ENCODE results near the gene SLC35D2.
"Not testable (repeated sequence)": the region's sequence is repeated elsewhere in the genome, so short reads cannot be mapped to it uniquely, and the experiment has no call there.

Gene SLC35D2

DNA sequence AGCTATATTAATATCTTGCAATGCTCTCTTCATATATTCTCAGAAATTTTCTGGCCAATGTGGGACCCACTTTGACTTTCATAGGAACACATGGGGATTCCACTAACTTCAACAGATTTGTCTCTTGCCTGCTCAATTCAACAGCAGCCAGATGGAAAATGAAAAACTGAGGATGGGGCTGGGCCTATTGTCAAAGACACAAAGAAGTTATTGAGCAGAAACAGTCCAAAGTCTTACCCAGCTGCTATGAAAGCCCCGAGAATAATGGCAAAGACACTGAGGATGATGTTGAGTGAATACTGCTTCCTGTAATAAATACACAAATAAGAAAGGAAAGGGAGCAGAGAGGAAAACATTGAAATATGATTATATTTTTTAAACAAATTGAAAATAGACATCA, 32.6 kb downstream of the SLC35D2 start:
- no peak for DNase-seq

DNA sequence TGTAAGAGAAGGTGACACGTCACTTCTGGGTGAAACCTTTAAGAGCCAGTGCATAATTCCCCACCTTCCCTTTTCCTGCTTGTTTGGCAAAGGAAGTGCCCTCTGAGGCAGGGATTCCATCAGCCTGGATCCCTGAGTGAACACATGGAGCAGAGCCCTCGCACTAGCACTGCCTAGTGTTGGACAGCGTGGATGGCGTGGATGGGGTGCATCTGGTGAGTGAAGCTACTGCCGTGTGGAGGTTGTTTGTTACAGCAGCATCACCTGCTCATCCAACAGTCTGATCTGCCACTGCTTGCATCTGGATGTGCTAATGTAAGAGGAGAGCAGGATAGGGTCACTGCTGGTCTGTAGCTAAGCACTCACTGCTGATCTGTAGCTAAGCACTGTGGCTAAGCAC, 35.2 kb downstream of the SLC35D2 start:
- no peak for DNase-seq

DNA sequence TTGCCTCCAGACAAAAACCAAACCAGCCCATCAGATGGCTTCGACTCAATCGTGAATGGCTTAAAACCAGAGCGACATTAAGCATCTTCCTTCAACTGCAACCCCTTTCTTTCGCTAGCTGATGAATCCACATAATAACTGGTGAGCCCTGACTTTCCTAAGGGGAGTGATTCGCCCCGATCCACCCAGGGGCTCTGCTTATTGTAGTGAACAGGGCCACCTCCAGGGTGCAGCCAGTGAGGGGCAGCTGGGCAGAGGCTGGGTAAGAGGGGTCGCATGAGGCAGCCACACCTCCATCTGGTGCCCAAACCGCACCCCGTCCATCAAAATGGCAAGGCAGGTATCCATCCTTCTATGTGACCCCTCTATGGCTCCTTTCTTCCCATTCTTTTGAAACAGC, 38.0 kb downstream of the SLC35D2 start:
- DNase-seq: no peak

- DNase-seq: peak; percentile 84 to 95
Observed at GRCh38 chr9:96344458-96345180, 38.9 kb downstream of the SLC35D2 start.

DNA sequence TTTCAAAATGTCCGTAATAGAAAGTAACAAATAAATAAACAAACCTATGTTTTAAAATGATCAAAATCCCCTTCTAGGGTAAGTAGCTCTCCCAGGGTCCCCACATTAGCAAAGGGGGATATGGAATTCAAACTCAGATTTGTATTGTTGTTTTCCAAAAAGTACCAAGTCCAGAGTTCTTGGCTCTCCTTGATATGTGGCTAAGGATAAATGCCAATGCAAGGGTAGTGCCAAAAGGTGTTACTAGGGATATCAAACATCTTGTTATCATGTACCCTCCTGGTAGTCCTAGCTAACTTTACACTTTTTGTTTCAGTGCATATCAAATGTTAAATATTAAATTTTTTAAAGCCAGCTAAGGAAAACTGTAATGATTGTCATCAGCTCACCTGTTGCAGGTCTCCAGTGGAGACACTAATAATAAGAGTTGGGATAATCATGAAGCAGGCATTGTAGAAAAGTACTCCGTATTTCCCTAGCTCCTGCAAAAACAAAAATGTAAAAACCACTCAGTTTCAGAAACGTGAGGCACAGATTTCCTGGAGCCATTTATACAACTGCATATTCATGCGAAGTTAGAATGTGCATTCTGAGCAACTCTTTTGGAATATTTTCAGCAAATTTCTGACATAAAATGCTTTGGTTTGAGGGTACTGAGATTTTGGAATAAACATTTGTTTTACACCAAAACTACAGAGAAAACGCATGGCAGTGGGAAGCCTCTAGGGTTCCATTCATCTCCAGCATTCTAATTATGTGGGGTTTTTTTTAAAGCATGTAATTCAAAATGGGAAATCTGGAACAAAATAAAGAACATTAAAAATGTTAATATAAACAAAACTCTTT, 39.8 kb downstream of the SLC35D2 start:
- DNase-seq: no peak

DNA sequence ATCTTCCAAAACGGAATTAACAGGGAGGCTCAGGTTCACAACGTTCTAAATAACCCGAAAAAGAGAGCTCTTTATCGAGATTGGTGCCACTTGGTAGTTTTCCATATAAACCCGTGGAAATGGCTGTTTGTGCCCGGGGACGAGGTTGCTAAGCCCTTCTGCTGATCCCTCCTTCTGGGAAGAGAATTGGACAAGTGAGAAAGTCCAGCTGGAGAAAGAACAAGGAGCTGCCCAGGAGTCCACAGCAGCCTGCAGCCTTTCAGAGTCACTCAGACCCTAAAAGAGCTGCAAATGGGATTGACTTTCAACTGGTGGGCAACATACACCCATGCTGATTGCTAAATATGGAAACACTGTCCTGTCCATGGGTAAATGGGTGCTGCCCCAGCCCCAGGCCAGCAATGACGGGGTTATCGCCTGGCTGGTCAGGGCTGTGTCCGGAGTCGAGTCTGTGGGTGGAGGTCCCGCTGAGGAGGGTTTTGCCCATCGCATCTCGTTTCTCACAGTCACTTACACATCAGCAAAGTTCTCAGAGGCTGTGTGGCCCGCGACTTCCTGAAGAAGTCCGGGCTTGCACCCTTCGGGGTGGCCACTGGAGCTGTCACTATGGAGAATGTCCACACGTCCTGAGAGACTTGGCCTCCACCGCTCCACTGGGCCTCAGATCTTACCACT, 40.8 kb downstream of the SLC35D2 start:
- DNase-seq: no peak

GRCh38 chr9:96340707-96341106, 42.8 kb downstream of the SLC35D2 start:
- DNase-seq: no peak

DNA sequence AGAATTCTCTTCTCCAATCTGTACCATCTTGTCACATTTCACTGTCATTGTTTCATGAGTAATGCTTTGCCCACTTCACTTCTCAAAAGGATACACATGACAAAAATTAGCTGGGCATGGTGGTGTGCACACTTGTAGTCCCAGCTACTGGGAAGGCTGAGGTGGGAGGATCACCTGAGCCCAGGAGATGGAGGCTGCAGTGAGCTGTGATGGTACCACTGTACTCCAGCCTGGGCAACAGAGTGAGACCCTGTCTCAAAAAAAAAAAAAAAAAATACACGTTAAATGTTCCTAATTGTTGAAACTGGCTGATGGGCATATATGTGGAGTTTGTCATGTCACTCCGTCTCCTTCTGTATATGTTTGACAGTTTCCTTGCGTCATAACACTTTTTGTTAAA, 45.2 kb downstream of the SLC35D2 start:
- no peak for DNase-seq

GRCh38 chr9:96333958-96334357, 49.6 kb downstream of the SLC35D2 start:
- no peak for DNase-seq

- DNase-seq: peak; percentile 40 to 69
Observed at GRCh38 chr9:96331236-96331947, 52.1 kb downstream of the SLC35D2 start.

DNA sequence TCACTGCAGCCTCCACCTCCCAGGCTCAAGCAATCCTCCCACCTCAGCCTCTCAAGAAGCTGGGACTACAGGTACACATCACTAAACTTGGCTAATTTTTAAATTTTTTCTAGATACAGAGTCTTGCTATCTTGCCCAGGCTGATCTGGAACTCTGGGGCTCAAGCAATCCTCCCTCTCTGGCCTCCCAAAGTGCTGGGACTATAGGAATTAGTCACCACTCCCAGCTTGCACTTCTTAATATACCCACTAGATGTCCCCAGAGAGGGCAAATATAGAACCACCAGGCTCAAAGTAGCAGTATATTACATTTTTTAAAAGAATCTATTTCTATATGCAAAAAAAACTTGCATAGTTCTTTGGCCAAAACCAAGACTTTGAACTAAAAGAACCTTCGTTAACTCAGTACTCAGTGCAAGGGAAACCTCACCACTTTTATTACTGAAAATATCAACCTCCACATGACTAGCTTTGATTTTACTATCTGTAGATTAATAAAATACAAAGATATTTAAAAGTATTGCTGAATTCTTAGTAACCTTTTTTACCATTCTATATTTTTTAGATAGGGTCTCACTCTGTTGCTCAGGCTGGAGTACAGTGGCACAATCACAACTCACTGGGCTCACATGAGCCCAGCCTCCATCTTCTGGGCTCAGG, 55.7 kb downstream of the SLC35D2 start:
- DNase-seq: peak; percentile 15 to 75

DNA sequence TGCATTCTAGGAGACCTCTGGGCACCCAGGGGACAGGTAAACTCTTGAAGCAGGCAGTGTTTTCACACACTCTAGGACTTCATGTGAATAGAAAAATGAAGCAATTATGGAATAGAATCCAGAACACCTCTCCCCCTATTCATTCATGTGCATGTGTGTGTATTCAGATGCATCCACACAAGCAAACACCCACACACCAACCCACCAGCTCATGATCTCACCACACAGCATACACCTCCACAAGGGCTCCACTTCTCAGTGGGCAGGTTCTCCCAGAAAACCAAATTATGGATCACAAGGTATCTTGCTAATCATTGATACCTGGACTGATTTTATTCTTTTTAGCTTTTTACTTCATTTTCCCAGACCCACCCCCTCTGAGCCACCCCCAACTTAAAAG, 60.3 kb downstream of the SLC35D2 start:
- DNase-seq: no peak

DNA sequence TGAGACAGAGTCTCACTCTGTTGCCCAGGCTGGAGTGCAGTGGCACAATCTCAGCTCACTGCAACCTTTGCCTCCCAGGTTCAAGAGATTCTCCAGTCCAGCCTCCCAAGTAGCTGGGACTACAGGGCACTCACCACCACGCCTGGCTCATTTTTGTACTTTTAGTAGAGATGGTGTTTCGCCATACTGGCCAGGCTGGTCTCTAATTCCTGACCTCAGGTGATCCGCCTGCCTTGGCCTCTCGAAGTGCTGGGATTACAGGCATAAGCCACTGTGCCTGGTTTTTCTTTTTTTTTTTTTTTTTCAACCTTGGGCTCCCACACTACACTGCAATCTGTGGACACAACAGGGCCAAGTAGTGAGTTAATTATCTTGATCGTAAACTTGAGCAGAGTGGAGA, 60.8 kb downstream of the SLC35D2 start:
- not testable (repeated sequence) for DNase-seq

GRCh38 chr9:96322210-96322609, 61.3 kb downstream of the SLC35D2 start:
- not testable (repeated sequence) for DNase-seq

- no peak for DNase-seq
Observed at GRCh38 chr9:96321515-96321914, 62.0 kb downstream of the SLC35D2 start.

- DNase-seq: no peak
Observed at GRCh38 chr9:96320749-96321280, 62.7 kb downstream of the SLC35D2 start.

DNA sequence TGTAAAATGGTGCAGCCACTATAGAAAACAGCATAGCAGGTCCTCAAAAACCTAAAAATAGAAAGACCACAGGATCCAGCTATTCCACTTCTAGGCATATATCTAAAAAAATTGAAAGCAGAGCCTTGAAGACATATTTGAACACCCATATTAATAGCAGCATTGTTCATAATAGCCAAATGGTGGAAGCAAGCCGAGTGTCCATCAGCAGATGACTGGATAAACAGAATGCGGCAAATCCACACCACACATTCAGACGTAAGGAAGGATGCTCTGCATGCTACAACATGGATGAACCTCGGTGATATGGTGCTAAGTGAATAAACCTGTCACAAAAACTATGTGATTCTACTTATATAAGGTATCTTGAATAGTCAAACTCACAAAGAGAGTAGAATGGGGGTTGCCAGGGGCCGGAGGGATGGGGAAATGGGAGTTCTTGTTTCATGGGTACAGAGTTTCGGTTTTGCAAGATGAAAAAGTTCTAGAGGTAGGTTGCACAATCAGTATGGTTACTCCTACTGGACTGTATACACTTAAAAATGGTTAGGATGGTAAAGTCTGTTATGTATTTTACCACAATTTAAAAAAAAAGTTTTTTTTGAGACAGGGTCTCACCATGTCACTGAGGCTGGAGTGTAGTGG, 64.5 kb downstream of the SLC35D2 start:
- DNase-seq: no peak

DNA sequence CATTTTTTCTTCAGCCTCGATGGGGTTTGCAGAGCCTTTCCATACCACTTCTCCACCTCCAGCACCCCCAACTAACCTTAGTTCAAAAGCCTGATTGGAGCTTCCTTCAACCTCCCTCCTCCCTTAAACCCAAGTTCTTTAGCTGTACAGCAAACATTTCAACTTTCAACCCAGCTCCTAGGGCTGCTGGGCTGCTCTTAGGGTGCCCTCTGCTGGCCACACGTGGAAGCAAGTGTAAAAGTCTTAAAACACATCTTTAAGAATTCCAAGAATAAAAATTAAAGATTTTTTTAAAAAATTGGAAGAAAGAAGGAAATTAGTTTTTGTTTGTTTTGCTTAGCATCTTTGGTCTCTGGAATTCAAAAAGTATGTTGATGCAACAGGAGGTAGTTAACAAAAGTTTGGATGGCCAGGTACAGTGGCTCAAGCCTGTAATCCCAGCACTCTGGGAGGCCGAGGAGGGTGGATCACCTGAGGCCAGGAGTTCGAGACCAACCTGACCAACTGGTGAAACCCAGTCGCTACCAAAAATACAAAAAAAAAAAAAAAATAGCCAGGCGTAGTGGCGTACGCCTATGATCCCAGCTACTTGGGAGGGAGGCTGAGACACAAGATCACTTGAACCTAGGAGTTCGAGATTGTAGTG, 66.1 kb downstream of the SLC35D2 start:
- peak in 1 of 2 experiments; percentile 52 for DNase-seq

GRCh38 chr9:96309850-96310249, 73.7 kb downstream of the SLC35D2 start:
- DNase-seq: no peak

GRCh38 chr9:96306958-96307357, 76.6 kb downstream of the SLC35D2 start:
- not testable (repeated sequence) for DNase-seq

DNA sequence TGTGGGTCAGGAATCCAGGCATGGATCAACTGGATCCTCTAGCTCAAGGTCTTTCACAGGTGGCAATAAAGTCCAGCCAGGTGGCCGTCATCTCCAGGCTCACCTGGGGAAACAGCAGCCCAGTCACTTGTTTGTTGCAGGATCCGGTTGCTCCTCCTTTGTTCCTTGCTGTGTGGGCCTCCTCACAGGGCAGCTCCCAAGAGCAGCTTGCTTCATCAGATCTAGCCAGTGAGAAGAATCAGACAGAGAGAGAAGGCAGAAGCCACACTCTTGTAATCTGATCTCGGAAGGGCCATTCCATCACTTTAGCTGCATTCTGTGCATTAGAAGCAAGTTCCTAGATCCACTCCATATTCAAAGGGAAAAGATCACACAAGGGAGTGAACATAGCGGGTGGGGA, 78.3 kb downstream of the SLC35D2 start:
- DNase-seq: no peak

Measured in SW 1271 (cell line).